Globus pallidus (tissue), 1 donor: Measurements from ENCODE around the gene DUSP9.
"Not testable (repeated sequence)": the region's sequence is repeated elsewhere in the genome, so short reads cannot be mapped to it uniquely, and the experiment has no call there.

Experiments
- DNase-seq: peaks from one replicate; pipeline ENCODE4 v3.0.0-alpha.2; 2015; ENCODE audit warnings: low spot score

DUSP9 gene

GRCh38 chrX:153672531-153673427, 25.8 kb downstream of the DUSP9 start:
- no peak for DNase-seq

DNA sequence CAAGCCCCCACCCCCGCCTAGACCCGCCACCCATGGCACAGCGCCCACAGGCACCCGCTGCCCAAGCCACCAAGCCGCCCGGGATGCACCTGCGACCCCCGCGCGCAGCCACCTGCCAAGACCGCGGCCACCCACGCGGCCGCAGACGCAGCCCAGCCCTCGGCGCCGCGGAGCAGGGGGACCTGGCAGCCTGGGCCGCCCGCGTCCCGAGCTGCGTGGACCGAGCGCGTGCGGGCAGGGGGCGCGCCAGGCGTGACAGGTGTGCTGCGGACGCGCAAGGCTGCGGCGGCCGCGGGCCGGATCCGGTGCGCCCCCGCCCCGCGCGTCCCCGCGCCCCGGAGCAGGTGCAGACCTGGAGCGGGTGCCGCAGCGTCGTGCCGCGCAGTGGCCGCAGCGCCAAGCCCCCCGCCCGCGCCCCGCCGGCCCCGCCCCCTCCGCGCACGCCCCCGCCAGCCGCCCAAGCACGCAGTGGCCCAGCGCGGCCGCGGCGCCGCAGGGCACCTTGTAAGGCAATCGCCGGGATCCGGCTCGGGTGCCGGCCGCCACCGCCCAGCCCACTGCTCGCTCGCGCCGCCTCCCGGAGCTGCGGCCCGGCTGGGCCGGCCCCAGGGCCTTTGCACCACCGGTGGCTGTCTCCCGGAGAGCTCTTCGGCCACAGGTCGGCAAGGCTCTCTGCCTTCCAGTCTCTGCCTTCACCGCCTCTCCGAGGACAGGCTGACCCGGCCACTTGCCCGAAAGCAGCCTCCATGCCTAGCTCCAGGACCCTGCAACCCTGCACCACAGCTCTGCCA, 26.6 kb downstream of the DUSP9 start, which contains the start of gene PNCK:
PNCK (minus strand) TSS at position 386 of the 791 bp plus-strand sequence. CDS start 737 bp downstream, outside the sequence.
- DNase-seq = no peak

DNA sequence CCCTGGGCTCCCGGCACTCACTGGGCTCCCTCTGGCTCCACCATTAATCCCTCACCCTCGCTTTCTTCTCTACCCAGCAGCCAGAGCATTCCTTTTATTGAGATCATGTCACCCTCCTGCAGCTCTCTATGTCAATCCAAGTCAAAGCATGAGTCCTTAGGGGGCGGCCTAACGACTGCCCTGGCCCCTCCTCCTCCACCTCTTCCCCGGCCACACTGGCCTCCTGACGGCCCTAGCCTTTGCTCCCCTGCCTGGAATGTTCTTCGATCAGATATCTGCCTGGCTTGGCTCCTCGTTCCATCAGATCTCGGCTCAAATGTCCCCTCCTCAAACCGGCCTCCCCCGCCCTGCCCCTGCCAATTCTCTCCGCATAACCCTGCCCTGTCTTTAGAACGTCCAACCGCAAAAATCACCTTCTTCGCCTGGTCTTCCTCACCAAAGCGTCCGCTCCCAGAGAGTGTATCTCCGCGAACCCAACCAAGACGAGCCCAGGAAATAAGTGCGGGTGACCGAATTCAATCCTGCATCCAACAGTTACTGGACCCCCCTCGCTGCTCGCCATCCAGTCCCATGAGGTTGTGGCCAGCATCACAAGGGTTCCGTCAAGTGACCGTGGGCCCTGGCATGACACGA, 27.3 kb downstream of the DUSP9 start:
- DNase-seq = no peak

GRCh38 chrX:153681175-153681574, 34.2 kb downstream of the DUSP9 start:
- DNase-seq = no peak

GRCh38 chrX:153683486-153683885, 36.5 kb downstream of the DUSP9 start:
- not testable (repeated sequence) for DNase-seq

DNA sequence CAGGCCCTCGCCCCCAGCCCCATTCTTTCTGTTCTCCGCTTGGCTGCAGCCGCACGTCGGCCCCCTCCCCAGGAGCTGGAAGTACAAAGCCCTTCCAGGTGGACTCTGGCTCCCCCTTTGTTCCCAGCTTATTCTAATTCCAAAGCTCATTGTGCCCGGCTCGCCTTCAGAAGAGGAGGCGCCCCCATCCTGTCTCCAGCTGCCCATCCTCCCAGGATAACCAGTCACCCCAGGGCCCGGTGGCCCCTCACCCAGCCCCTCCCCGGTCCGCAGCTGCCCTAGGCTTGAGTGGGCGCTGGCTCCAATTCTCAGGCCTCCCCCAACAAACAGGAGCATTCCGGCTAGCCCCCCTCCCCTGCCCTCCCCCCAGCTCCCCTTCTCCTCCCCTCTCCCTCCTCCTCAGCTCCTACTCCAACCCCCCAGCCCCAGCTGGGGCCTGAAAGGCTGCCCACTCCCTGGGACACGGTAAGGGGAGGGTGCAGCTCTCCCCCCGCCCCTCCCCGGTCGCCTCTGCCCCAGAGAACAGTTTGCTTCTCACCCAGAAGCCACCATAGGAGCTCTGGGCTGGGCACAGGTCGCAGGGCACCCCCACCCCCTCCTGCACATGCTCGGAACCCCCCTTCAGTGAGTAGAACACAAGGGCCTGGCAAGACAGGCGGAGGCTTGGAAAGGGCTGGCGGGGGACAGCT, 37.6 kb downstream of the DUSP9 start:
- DNase-seq = no peak

- DNase-seq = no peak
Observed at GRCh38 chrX:153685156-153685536, 38.1 kb downstream of the DUSP9 start.

DNA sequence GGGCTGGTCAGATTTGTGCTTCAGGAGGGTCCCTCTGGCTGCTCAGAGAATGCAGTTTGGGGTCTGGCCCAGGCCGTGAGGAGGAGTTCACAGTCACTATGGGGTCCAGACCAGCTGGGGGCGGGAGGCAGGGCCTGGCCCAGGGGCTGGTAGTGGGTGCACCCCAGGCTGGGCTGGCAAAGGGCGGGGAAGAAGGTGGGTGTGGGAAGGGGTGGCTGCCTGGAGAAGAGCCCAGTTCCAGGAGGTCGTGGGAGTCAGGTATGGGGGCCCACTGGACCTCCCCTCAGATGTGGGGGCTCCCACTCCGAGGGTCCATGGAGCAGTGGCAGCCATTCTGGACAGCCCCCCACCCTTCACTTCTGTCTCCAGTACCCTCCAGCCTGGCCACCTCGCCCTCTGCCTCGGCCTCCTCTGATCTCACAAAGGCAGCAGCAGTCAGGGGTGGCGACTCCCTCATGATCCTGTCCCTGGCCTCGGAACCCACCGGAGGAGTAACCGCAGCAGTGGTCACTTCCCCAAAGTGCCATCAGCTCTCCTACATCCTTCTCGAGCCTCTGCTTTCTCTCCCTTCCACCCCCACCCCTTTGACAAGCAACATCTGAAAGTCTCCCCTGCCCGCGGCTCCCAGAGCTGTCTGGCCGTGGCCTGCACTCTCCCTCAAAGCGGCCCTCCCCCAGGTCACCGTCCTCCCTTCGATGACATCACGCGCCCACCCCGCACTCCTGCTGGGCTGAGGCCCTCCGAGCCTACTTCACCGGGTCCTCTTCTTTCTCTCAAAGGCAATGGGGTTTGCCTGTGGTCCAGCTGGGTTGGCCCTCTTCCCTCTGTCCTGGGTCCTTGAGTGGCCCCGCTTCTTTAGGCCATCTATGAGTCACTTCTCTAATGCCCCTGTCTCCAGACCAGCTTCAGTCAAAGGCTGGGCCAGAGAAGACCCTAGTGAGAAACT, 39.0 kb downstream of the DUSP9 start:
- DNase-seq = no peak

DNA sequence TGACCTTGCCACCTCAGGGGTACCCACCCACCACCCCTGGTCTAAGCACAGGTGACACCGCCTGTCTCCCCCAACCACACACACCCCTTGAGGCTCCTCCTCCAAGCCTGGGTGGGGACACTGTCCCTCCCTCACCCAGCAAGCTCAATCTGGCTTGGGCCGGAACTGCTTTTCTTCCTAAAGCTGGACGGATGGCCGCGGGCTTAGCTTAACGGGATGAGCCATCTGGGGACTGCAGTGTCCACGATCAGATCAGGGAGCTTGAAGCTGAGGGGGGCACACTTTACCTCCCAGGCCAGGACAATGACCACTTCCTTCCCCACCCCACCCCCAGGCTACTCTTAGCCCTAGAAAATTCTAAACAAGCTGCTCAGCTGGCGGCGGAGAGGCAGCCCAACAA, 39.7 kb downstream of the DUSP9 start:
- no peak for DNase-seq

GRCh38 chrX:153687121-153688039, 40.4 kb downstream of the DUSP9 start, which contains the start of gene SLC6A8:
TSS of gene SLC6A8 (plus strand) at chrX:153687926. CDS start at chrX:153688575, 649 bp downstream.
- peak; percentile 67 for DNase-seq

- no peak for DNase-seq
Observed at GRCh38 chrX:153688071-153688470, 41.1 kb downstream of the DUSP9 start.

- DNase-seq = no peak
Observed at GRCh38 chrX:153688506-153688905, 41.5 kb downstream of the DUSP9 start.

- DNase-seq = peak; percentile 78
Observed at GRCh38 chrX:153688911-153689590, 42.0 kb downstream of the DUSP9 start.

GRCh38 chrX:153689654-153690465, 42.9 kb downstream of the DUSP9 start:
- DNase-seq = no peak

- no peak for DNase-seq
Observed at GRCh38 chrX:153690466-153690865, 43.5 kb downstream of the DUSP9 start.

GRCh38 chrX:153691032-153691827, 44.2 kb downstream of the DUSP9 start:
- not testable (repeated sequence) for DNase-seq

- DNase-seq = no peak
Observed at GRCh38 chrX:153692003-153692402, 45.0 kb downstream of the DUSP9 start.
